GM12875 (cell line): ENCODE data around the gene FAM3C.
"Not testable (repeated sequence)": the region's sequence is repeated elsewhere in the genome, so short reads cannot be mapped to it uniquely, and the experiment has no call there.

Experiments used
- H3K4me3 ChIP-seq: one replicate; pipeline ENCODE4 v1.5.1; 2011; ENCODE audit warnings: low read depth, low read length, control low read depth
- CTCF ChIP-seq: IDR thresholded peaks from 2 replicates; pipeline ENCODE4 v1.5.1; 2011; ENCODE audit warnings: low read depth, mild to moderate bottlenecking, control low read depth, inconsistent platforms, low read length, moderate library complexity, borderline replicate concordance; ENCODE audit not compliant: insufficient read depth

Gene FAM3C

GRCh38 chr7:121395961-121396757 lies at the start of gene FAM3C:
FAM3C (minus strand) TSS chr7:121396308; CDS start chr7:121382969, 13,339 bp downstream.
- peak within 1 kb of the TSS; percentile 88 for H3K4me3 ChIP-seq
- peak; percentile 88 for TF ChIP-seq CTCF

- no peak overlapping the region for H3K4me3 ChIP-seq
- no peak for TF ChIP-seq CTCF
These were observed 46.7 kb upstream of the FAM3C start for GRCh38 chr7:121442845-121443244.

GRCh38 chr7:121440857-121441503 lies 44.9 kb upstream of the FAM3C start:
- peak overlapping the region; percentile 41 for H3K4me3 ChIP-seq
- no peak for TF ChIP-seq CTCF

- not testable (repeated sequence) for H3K4me3 ChIP-seq
These were observed 42.2 kb upstream of the FAM3C start for GRCh38 chr7:121438043-121438955.

GRCh38 chr7:121437470-121437869 lies 41.4 kb upstream of the FAM3C start:
- TF ChIP-seq CTCF, result no peak

GRCh38 chr7:121436688-121437087 lies 40.6 kb upstream of the FAM3C start:
- no peak for TF ChIP-seq CTCF

More at GRCh38 chr7:121437470-121437869, 41.4 kb upstream of the FAM3C start:
- no peak overlapping the region for H3K4me3 ChIP-seq

GRCh38 chr7:121436136-121436535 lies 40.0 kb upstream of the FAM3C start:
- no peak overlapping the region for H3K4me3 ChIP-seq
- no peak for TF ChIP-seq CTCF

More at GRCh38 chr7:121436688-121437087, 40.6 kb upstream of the FAM3C start:
- H3K4me3 ChIP-seq, result no peak overlapping the region
